Jurkat, Clone E6-1 (cell line): ENCODE results near the gene SLC27A4.

Experiments used
- DNase-seq: peaks from one replicate; pipeline ENCODE4 v3.0.0-alpha.2; 2011; ENCODE audit warnings: low read depth, low spot score
- H3K4me3 ChIP-seq: 2 replicates; pipeline ENCODE4 v1.5.1; 2011; ENCODE audit warnings: mild to moderate bottlenecking, low read length, control low read depth, moderate library complexity

Gene SLC27A4

DNA sequence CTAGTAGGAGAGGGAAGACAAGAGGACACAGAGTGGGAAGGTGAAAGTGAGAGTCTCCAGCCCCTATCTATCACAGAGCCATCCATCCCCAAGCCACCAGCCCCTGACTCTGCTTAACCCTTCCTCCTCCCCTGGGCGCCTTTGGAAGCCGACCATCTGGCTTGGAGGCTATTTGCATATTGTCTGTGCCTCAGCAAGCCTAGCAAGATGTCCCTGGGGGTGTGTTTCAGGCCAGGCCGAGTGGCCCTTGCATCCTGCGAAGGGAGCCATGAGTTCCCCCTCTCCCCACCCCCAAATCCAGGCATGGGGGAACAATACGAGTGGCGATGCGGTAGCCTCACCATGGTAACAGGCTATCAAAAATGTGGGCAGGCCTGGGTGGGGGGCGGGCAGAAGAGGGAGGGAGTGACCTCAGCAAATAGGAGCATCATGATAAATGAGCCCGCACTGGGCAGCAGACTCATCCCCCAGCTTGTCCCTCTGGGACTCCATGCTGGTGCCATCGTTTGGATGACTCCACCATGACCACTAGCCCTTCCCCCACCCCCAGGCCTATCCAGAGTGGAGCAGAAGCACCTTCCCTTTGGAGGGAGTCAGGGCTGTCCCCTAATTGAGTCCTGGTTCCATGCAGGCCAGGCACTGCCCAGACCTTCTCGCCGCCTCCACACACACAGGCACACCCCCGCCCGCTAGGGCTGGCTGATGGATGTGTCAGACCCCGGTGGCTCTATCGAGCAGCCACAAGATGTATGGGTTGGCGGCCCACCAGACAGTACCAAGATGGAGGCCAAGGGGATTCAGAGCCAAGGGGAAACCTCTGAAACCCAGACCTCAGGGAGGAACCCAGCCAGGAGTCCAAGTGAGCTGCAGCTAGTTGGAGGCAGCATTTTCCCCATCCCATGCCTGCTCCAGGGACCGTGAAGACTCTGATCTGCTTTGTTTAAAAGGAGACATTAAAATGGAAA lies 45.5 kb downstream of the SLC27A4 start:
- DNase-seq = no peak
- no peak overlapping the region for H3K4me3 ChIP-seq

DNA sequence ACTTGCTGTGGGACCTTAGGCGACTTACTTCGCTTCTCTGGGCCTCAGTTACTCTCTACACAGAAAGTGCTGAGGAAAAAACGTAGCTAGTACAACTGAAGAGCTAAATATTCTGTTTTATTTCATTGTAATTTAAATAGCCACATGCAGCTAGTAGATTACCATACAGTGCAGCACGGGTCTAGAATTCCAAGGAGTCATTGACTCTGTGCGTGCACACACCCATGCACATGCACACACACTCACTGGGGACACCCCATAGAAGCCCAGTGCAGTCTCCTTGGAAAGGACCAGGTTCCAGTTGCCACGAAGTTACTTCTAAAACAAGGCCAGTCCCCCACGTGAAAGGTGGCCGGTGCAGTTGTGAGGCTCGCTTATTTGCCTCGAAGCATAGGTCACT lies 47.8 kb downstream of the SLC27A4 start:
- H3K4me3 ChIP-seq = no peak overlapping the region
- no peak for DNase-seq

GRCh38 chr9:128389395-128390149 lies 49.2 kb downstream of the SLC27A4 start:
- no peak overlapping the region for H3K4me3 ChIP-seq
- DNase-seq = no peak

- DNase-seq = no peak
- H3K4me3 ChIP-seq = no peak overlapping the region
Observed at GRCh38 chr9:128390150-128390812, 50.0 kb downstream of the SLC27A4 start.

- H3K4me3 ChIP-seq = no peak overlapping the region
- DNase-seq = no peak
Observed at GRCh38 chr9:128390813-128391711, 50.7 kb downstream of the SLC27A4 start.

DNA sequence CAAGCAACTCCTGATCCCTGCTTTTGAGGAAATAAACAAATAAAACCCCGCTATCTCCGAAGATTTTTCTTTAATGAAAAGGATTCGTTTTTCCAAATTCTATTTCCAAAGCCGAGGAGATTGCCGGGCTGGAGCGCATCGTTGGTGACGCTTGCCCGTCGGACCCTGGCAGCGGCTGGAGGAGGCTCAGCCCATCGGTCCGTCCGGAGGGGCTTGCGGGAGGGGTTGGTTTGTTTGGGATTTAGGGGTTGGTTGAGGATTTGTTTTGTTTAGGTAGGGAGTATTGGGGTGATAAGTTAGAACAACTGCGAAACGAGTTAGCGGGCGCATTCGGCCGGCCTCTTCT lies 51.6 kb downstream of the SLC27A4 start:
- no peak for DNase-seq
- H3K4me3 ChIP-seq = no peak overlapping the region

DNA sequence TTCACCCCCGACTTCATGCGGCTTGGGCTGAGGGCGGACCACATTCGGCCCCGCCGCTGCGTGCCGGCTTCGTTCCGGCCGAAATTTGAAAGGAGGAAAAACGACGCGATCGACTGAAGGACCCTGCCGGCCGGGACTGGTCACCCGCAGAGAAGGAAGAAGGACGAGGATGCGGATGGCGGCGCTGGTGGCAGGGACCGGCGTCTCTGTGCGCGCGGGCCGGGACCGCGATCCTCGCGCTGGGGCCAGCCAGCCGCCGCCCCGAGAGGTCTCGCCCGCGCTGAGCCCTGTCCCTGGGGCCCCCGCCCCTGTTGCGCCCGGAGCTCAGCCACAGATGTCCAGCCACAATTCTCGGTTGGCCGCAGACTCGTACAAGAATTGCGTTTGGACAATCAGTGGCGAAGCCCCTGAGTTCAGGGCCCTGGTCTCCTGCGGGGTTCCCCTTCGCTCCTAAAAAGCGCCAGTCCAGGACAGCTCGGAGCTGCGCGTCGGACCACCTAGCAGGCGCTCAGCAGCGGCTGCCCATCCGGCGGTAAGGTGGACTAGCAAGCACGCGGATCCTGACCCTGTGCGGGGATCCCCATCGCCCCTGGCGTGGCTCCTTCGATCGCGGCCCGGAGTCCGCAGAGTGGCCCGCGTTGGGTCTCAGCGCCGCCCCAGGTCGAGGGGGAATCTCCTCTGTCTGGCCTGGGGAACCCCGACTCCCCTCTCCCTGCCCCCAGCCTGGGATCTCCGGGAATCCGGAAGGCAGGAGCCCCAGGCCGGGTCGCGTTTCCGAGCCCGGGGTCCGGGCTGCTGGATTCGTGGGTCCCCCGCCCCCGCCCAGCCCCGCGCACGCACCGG lies 52.2 kb downstream of the SLC27A4 start:
- H3K4me3 ChIP-seq = no peak overlapping the region
- no peak for DNase-seq

DNA sequence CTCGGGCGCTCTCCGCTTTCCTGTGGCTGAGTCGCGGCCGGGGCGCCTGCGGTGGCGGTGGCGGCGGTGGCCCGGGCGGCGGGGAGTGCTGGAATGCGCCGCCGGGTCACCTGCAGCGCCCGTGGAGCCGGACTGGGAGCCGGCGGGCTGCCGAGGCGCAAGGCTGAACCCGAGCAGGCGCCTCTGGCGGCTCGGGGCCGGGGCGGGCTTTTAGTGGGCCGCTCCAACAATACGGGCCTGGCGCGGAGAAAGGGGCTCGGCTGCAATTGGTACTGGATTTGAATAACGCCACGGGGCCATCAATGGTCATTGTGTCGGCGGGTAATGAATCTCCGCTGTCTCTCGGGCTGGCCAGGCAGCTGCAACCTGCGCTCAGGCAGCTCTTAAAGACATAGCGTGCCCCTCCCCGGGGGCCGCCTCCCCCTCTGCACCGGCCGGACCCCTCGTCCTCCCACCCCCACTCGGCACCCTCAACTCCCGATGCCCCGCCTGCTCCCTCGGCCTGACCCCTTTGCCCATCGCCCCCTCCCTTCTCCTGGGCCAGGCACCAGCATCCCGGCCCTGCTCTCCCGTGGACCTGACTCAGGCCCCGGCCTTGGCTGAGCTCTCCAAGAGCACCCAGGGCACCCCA lies 52.9 kb downstream of the SLC27A4 start:
- no peak overlapping the region for H3K4me3 ChIP-seq
- no peak for DNase-seq

DNA sequence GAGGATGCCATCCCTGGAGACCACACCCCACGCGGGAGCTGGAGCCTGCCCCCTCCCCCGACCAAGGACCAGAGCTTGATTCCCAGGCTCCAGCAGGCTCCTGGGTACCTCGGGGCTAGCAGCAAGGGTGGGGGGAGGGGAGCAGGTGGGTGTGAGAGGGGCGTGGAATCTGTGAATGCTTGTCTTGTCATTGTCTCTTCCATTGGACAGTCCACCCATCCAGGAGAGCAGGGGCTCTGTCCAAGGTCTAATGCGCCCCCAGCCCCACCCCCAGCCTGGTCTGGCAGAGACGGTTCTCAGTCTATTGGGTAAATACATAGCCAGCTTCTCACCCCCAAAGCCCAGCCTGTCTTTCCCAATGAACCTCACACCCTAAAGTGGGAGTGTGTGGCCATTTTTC lies 53.6 kb downstream of the SLC27A4 start:
- DNase-seq = no peak
- no peak overlapping the region for H3K4me3 ChIP-seq

DNA sequence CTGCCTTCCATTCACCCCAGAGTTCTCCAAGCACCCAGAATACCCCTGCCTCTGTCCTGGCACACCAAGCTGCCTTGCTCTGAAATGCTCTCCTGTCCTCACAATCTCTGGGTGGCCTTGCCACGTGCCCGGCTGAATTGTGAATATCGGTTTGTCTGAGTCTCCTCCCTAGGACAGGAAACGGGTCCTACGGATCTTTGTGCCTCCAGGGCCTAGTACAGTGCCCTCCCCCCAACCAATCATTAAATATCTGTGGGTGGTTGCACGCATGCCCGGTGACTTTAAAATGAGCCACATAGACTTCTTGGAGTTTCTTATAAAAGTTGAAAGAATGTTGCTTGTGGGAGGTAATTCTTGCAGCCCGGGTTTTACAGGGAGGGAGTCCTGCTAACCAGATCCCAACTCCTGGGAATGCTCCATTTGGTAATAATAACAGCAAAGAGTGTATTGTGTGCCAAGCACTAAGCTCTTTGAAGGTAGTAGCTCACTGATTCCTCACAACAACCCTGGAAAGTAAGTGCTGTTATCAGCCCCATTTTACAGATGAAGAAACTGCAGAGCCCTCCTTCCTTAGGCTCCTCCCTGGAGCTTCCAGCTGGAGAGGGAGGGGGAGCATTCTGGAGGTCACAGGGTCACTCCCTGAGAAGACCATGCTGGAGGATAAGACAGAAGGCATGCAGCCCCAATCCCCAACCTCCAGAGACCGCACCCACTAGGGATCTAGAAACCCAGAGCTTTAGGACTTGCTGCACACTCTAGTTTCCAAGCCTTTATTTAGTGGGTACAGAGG lies 54.2 kb downstream of the SLC27A4 start:
- no peak overlapping the region for H3K4me3 ChIP-seq
- DNase-seq = no peak

DNA sequence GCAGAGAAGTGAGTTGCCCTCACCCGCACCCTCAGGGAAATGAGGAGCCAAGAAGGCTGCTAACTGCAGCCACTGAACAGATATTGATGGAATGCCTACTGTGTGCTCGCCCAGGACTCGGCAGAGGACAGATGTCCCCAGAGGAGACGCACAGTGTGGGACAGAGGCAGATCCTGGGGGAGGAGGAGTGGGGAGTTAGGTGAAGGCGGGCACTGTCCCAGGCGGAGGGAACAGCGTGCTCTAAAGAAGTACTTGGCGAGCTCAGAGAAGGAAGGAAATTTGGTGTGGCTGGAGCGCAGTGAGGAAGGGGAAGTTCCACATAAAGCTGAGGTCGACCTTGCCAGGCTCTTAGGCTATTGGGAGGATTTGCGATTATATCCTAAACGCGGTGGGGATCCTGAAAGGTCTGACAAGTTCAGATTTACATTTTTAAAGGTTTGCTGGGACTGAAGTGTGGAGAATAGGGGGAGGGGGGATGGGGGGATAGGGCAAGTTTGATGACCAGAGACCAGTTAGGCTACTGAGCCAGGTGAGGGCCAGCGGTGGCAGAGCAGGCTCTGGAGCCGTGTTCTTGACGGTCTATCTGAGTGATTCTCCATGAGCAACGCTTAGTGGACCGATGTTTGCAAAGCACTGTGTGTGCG lies 56.8 kb downstream of the SLC27A4 start:
- no peak overlapping the region for H3K4me3 ChIP-seq
- no peak for DNase-seq

- DNase-seq = no peak
- no peak overlapping the region for H3K4me3 ChIP-seq
Observed at GRCh38 chr9:128397831-128398230, 57.5 kb downstream of the SLC27A4 start.

DNA sequence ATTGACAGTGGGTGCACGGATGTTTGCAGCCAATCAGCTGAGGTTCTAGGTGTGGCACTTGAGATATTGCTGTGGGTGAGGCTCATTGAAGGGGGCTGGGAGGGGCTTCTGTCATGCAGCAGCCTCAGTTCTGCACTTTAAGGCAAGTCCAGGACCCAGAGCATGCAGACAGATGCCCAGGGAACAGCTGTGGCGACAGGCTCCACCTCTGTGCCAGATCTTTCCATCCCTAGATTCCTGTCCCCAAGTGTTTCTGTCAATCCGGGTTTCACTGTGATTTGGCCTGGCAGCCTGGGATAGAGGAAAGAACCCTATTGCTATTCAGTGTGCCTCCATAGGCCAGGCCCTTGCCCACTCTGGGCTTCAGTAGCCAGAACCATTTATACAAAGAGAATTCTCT lies 59.5 kb downstream of the SLC27A4 start:
- H3K4me3 ChIP-seq = no peak overlapping the region
- DNase-seq = no peak

DNA sequence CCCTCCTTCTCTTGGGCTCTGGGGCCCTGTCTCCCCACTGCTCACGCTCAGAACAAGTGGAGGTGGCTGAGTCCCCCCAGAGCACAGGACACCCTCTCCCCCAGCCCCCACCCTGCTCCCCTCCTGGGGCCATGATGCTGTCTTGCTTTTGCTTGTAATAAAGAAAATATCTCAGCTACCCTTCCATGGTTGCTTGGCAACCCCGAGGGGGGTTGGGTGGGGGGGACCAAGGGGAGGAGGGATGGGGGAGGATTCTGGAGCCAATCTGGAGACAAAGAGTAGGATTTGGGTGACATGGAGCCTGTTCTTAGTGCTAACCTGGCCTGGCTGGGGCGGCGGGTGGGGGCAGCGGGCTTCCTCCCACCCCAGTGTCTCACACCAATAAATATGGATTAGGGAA lies 64.2 kb downstream of the SLC27A4 start:
- no peak overlapping the region for H3K4me3 ChIP-seq
- no peak for DNase-seq

DNA sequence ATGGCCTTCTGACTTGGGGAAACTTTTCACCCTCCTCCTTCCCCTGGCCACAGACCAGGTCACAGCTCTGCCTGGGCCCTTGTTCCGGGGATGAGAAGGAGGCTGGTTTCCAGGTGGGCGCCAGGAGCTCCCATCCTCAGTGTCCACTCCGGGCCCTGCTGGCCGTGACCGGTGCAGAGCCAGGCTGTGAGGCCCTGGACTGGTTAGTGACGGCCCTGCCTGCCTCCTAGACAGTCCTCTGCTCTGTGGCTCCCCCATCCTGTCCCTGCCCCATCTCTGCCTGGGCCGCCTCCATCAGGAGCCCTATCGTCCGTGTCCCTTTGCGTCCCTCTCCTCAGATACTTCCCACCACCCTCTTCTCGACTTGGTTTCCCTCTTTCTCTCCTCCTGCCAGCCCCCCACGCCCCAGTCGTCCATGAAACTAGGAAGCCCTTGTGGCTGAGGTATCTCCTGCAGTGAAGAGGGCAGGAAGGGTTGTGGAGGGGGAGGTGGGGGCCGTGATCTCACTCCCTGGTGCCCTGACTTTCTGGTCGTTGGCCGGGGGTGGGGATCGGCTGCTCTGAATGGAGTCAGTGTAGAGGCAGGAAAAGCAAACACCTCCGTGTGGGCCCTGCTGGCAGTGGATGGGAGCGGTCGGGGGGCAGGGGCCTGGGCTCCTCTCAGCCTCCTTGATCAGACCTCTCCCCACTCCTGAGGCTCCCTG lies 64.9 kb downstream of the SLC27A4 start:
- no peak for DNase-seq
- no peak overlapping the region for H3K4me3 ChIP-seq

- H3K4me3 ChIP-seq = no peak overlapping the region
- no peak for DNase-seq
Observed at GRCh38 chr9:128405780-128406171, 65.4 kb downstream of the SLC27A4 start.
